WI38 (cell line): ENCODE measurements around the gene CCKAR.

Source experiments
- H3K4me3 ChIP-seq: 2 replicates; pipeline ENCODE4 v1.5.1; 2011; ENCODE audit warnings: low read depth, mild to moderate bottlenecking, control low read depth, low read length
- TF ChIP-seq, protein P1 (sequence below): IDR thresholded peaks from 2 replicates; pipeline ENCODE4 v1.5.1; 2012; ENCODE audit warnings: low read depth, mild to moderate bottlenecking, control low read depth, low read length

CCKAR gene

DNA sequence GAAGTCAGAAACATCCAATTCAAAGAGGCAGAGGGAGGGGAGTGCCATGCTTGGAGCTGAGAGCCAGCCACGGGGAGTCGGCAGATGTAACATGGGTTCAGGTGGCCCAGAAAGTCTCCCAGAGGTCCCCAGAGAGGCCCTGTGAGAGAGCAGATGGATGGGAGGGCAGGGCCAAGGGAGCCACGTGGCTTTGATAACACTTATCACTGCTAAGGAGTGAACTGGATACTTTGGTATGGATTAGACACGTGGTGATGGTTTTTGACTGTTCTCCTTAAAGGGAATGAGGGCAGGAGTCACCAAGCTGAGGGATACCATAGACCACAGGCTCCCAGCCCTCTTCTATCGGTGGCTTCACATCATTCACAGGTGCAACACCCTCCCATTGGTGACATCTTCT is 13.7 kb downstream of the CCKAR start:
- TF ChIP-seq, protein P1, sequence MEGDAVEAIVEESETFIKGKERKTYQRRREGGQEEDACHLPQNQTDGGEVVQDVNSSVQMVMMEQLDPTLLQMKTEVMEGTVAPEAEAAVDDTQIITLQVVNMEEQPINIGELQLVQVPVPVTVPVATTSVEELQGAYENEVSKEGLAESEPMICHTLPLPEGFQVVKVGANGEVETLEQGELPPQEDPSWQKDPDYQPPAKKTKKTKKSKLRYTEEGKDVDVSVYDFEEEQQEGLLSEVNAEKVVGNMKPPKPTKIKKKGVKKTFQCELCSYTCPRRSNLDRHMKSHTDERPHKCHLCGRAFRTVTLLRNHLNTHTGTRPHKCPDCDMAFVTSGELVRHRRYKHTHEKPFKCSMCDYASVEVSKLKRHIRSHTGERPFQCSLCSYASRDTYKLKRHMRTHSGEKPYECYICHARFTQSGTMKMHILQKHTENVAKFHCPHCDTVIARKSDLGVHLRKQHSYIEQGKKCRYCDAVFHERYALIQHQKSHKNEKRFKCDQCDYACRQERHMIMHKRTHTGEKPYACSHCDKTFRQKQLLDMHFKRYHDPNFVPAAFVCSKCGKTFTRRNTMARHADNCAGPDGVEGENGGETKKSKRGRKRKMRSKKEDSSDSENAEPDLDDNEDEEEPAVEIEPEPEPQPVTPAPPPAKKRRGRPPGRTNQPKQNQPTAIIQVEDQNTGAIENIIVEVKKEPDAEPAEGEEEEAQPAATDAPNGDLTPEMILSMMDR: no peak

DNA sequence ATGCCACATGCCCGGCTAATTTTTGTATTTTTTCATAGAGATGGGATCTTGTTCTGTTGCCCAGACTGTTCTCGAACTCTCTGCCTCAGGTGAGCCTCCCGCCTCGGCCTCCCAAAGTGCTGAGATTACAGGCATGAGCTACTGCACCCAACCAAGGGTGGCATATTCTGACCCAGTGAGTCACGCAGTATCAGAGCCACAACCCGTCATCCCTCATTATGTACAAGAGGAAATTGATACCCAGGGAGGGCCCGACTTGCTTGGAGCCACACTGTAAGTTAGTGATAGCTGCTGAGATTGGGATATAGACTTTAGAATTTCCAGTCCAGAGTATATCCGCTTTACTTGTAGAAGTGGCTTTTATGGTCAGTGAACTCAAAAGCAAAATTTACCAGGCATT is 14.6 kb downstream of the CCKAR start:
- TF ChIP-seq, protein P1: no peak
- no peak overlapping the region for H3K4me3 ChIP-seq

More for the DNA sequence above, 13.7 kb downstream of the CCKAR start:
- H3K4me3 ChIP-seq: no peak overlapping the region

DNA sequence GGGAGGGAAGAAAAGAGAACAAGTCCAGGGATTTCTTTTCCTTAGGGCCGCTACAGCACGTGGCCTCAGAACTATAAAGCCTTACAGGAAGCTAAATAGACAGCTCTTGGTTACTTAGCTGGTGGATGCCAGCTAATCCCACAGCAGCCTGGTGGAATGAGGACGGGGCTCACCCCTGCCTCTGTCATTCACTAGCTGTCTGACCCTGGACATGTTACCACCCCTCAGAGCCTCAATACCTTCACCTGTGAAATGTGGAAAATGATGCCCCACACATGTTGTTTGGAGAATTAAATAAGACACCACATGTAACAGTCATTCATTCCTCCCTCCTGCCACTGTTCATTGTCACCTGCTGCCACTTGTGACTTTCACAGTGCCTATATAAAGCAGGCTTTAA is 15.7 kb downstream of the CCKAR start:
- H3K4me3 ChIP-seq: no peak overlapping the region
- TF ChIP-seq, protein P1: no peak

DNA sequence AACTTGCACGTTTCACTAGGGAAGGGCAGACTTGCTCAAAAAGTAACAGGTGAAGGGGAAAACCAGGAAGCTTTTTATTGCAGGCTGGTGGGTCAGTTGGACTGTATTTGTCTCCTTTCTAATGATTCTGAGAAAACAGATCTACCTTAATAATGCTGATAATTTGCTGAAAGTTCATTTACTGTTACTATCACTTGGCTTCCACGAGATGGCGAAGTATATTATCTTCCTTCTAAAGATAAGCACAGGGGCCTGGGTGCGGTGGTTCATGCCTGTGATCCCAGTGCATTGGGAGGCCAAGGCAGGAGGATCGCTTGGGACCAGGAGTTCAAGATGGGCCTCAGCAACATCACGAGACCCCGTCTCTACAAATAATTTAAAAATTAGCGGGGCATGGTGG is 16.4 kb downstream of the CCKAR start:
- TF ChIP-seq, protein P1: no peak

DNA sequence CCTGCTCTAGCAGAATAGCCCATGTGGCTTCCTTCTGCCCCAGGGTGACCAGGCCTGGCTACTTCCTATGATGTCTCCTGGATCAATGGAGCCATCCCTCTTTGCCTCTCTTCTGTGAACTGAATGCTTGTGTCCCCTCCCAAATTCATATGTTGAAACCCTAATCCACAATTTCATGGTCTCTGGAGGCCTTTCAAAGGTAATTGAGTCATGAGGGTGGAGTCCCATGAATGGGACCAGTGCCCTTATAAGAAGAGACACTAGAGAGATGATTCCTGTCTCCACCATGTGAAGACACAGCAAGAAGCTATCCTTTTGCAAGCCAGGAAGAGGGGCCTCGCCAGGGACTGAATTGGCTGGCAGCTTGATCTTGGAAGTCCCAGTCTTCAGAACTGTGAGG is 18.4 kb downstream of the CCKAR start:
- TF ChIP-seq, protein P1: no peak
- H3K4me3 ChIP-seq: no peak overlapping the region

More for the DNA sequence above, 16.4 kb downstream of the CCKAR start:
- no peak overlapping the region for H3K4me3 ChIP-seq

DNA sequence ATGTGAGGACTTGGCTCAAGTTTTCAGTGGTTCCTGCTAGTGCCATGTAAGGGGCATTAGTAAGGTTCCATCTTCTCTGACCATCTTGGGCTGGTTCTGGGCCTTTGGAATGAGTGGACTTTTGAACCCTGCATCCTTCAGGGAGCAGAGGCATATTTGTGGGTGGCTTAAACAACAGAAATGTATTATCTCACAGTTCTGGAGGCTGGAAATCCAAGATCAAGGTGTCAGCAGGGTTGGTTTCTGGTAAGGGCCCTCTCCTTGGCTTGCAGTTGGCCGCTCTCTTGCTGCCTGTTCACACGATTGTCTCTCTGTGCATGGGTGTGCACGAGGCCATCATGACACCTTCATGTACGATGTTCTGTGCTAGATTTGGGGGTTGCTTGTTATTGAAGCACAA is 21.3 kb downstream of the CCKAR start:
- H3K4me3 ChIP-seq: no peak overlapping the region
- TF ChIP-seq, protein P1: no peak

DNA sequence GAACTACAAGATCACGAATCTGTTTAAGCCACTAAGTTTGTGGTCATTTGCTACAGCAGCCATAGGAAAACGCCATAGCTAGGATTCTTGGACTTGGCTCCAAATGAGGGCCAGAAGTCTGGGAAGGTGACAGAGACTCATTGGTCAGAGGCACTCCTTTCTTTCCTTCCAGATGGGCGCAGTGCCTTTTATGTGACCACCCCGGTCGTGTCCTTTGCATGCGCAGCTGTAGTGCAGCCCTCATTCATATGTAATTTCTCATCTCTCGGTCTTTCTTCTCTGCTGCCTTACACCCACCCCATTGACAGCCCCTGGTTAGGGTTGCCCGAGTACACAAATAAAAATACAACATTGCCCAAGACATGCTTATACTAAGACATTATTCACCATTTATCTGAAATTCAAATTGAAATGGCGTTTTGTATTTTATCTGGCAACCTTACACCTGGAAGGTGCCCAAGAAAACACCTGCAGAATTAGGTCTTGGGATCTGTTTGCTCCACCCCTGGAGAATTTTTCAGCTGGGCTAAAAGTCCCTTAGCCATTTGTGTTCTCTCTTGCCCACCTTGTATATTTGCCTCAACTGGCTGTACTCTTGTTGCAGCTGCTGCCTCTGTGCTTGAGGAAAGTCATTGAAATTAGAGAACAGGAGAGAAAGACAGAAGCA is 21.9 kb downstream of the CCKAR start:
- H3K4me3 ChIP-seq: no peak overlapping the region
- TF ChIP-seq, protein P1: no peak
